K562 treated with DMSO at 1 percent for 4 hours (cell line): Measurements from ENCODE around the gene KANTR. TPM values are rescaled to one million over a fixed set of nuclear protein-coding genes. Genes with fewer than 3 reads are reported as not detected.

Experiments
- total RNA-seq: library from RNA; unstranded; fragments of 300-600 nt; gene quantifications from 2 replicates; pipeline ENCODE4 v1.2.3, GENCODE V29; 2022; ENCODE audit not compliant: insufficient read depth

The KANTR gene
- 0.71 and 1.9 TPM in 2 replicates for total RNA-seq

GRCh38 chrX:53093748-53094581, at the start of gene KANTR:
Gene KANTR (plus strand): TSS chrX:53094142. CDS start chrX:53124273, 30,131 bp downstream.

GRCh38 chrX:53048169-53049126, 45.5 kb upstream of the KANTR start, which contains the start of gene GPR173:
Gene GPR173 (plus strand): TSS chrX:53048789. CDS start chrX:53076622, 27,833 bp downstream.

GRCh38 chrX:53081925-53082772, 11.8 kb upstream of the KANTR start, which contains the start of gene TSPYL2:
Gene TSPYL2 (plus strand): TSS chrX:53082367. CDS start chrX:53082499, 132 bp downstream.

Other genes with a start within 250 kb of the KANTR start
- not detected in 2 replicates for gene XAGE3, start 226.1 kb upstream of the KANTR start, total RNA-seq
- gene FAM156B, start 196.8 kb upstream of the KANTR start, total RNA-seq = 8.6 and 12.1 TPM in 2 replicates
- gene FAM156A, start 135.6 kb upstream of the KANTR start, total RNA-seq = 2.9 and 11.4 TPM in 2 replicates
- gene GPR173, start 45.4 kb upstream of the KANTR start, total RNA-seq = not detected in 2 replicates
- gene TSPYL2, start 11.8 kb upstream of the KANTR start, total RNA-seq = 13.1 and 14.7 TPM in 2 replicates
- gene KDM5C, start 131.1 kb downstream of the KANTR start, total RNA-seq = 57.0 and 68.5 TPM in 2 replicates
- 22.8 and 28.7 TPM in 2 replicates for gene IQSEC2, start 187.4 kb downstream of the KANTR start, total RNA-seq